Activated CD4-positive, alpha-beta T cell treated with anti-CD3 and anti-CD28 coated beads for 36 hours (primary cell): Measurements from ENCODE around the gene S100A10. TPM values are rescaled to one million over a fixed set of nuclear protein-coding genes. Genes with fewer than 3 reads are reported as not detected.

Source experiments
- ATAC-seq: fragments of 200-7000 bp; cut with Tn5 transposase; one replicate; pipeline ENCODE4 v1.10.0; 2021; ENCODE audit warnings: mild to moderate bottlenecking, moderate library complexity
- CTCF ChIA-PET: fragments of 350-600 bp; sonication (Branson Sonifier 250); formaldehyde crosslinking; loops from one replicate; lab custom pipeline; 2021; ENCODE audit warnings: antibody characterized with exemption; lab: Charles Lee
- POLR2A ChIA-PET: fragments of 350-600 bp; sonication (Branson Sonifier 250); formaldehyde crosslinking; loops from one replicate; lab custom pipeline; 2021; ENCODE audit warnings: antibody characterized with exemption, inconsistent platforms; lab: Charles Lee
- DNase-seq: peaks from one replicate; pipeline ENCODE4 v3.0.0-alpha.2; 2020
- H3K27ac Mint-ChIP-seq: one replicate; pipeline ENCODE4 v1.8.0; 2021; ENCODE audit warnings: mixed read lengths
- H3K27me3 Mint-ChIP-seq: one replicate; pipeline ENCODE4 v1.8.0; 2021; ENCODE audit warnings: mixed read lengths
- H3K36me3 Mint-ChIP-seq: one replicate; pipeline ENCODE4 v1.8.0; 2021; ENCODE audit warnings: low read depth, mixed read lengths
- H3K4me1 Mint-ChIP-seq: one replicate; pipeline ENCODE4 v1.8.0; 2021; ENCODE audit warnings: mixed read lengths
- H3K4me3 Mint-ChIP-seq: one replicate; pipeline ENCODE4 v1.8.0; 2021; ENCODE audit warnings: mild to moderate bottlenecking, moderate library complexity, mixed read lengths
- H3K9me3 Mint-ChIP-seq: one replicate; pipeline ENCODE4 v1.8.0; 2021; ENCODE audit warnings: low read depth, mixed read lengths
- intact Hi-C, 2 experiments: fragments of 100-400 bp; cut with DNase I in 1 of 2; cut with micrococcal nuclease in 1 of 2; formaldehyde crosslinking; loops; one replicate each; pipeline versions ENCODE4 v1.14.2 to v1.15.1; 2022 to 2024; cut with DNase I, micrococcal nuclease
- total RNA-seq, 2 experiments: library from RNA; stranded (reverse); gene quantifications; one replicate each; pipeline ENCODE4 v1.2.3, GENCODE V29; 2021

S100A10 gene
- total RNA-seq, 2 experiments from 2014 or later: 230 to 246 TPM

DNA sequence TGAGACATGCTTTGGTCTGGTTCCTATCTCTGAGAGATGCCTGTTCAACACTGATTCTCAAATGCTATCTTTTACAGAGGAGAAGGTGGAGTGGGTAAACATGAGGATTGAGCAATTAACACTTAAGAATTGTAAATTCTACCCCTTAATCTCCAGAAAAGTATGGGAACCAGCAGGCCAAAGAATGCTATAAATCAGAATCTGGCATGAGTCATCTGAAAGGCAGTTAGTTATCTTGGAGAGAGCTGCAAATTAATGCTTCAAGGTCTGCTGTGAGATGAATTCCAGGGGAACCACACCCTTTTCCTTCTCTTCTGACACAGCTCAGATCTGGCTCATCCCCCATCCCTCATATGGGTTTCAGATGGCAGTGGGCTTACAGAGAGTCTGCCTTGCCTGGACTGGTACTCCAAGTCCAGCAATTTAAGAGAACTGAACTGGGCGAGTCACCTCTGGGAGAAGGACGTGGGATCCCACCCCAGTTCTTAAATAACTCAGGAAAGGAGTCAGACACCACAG, 5.2 kb downstream of the S100A10 start:
- Mint-ChIP-seq H3K27me3 (no peaks in the 10 kb centered on the region), H3K9me3 (no peaks in the 10 kb centered on the region), H3K36me3 (peaks cover 39% of the 10 kb centered on the region), H3K27ac (no peak overlapping the region), H3K4me1 (peaks cover 80% of the 10 kb centered on the region), H3K4me3 (no peak overlapping the region)
- no peak for ATAC-seq
- CTCF ChIA-PET: interaction anchor here (1.2 to 12.5 kb wide), 5 partner anchors 11 to 79 kb away, joined by 4 to 98 read pairs (median 60); no protein-coding TSS in a partner anchor
- intact Hi-C loops: no loop called here
- no peak for DNase-seq
- POLR2A ChIA-PET: no interaction called here

DNA sequence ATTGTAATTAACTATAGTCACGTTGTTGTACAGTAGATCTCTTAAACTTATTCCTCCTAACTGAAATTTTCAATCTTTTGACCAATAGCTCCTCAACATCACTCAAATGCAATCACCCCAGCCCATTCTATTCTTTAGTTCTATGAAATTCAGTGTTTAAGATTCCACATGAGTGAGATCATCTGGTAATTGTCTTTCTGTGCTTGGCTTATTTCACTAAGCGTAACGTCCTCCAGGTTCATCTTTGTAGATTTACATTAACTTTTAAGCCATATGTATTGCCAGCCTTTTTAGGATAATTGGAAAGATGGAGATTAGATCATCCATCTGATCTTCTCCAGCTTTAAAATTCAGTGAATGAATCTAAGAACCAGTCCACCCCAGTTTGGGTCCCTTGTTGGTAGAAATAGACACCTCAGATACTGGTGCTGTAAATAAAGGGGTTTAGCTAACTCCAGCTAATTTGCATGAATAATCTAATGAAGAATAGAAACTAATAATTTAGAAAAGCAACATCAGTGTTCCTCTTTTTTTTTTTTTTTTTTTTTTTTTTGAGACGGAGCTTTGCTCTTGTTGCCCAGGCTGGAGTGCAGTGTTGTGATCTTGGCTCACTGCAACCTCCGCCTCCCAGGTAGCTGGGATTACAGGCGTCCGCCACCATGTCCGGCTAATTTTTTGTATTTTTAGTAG, 7.0 kb downstream of the S100A10 start:
- no peaks in the 10 kb centered on the region for H3K27me3 Mint-ChIP-seq
- ChIA-PET POLR2A (interaction anchor here (0.6 to 0.8 kb wide), 2 partner anchors 22 to 45 kb away, joined by 4 to 10 read pairs; no protein-coding TSS in a partner anchor), CTCF (interaction anchor here (0.9 to 12.5 kb wide), 6 partner anchors 8 to 51 kb away, joined by 3 to 98 read pairs (median 32); no protein-coding TSS in a partner anchor)
- intact Hi-C loops: no loop called here
- H3K4me1 Mint-ChIP-seq: peaks cover 72% of the 10 kb centered on the region
- no peaks in the 10 kb centered on the region for H3K9me3 Mint-ChIP-seq
- H3K36me3 Mint-ChIP-seq: peaks cover 51% of the 10 kb centered on the region
- no peak for DNase-seq
- ATAC-seq: no peak
- H3K27ac Mint-ChIP-seq: no peak overlapping the region
- no peak overlapping the region for H3K4me3 Mint-ChIP-seq

DNA sequence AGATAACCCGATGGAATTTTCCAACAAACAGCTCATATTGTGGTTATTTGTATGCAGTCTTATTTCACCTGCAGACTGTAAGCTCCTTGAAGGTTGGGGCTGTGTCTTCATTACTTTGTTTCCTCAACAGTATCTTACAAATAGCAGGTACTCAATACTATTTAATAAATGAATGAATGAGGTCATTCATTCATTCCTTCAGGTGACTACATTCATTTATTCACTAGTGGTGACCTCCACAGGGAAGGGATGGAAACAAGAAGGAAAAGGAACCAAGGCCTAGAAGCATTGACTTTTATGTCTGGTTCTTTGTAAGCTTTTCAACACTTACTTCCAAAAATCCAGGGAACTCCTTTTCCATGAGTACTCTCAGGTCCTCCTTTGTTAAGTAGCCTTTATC, 7.9 kb downstream of the S100A10 start:
- Mint-ChIP-seq H3K4me3 (no peak overlapping the region), H3K36me3 (peaks cover 59% of the 10 kb centered on the region), H3K27me3 (no peaks in the 10 kb centered on the region), H3K4me1 (peaks cover 67% of the 10 kb centered on the region), H3K9me3 (no peaks in the 10 kb centered on the region), H3K27ac (no peak overlapping the region)
- CTCF ChIA-PET: interaction anchor here (1.3 to 12.5 kb wide), 5 partner anchors 9 to 50 kb away, joined by 4 to 98 read pairs (median 60); no protein-coding TSS in a partner anchor
- POLR2A ChIA-PET: no interaction called here
- intact Hi-C loops: loop anchor here in 1 of 2 experiments (2.0 kb wide), 1 partner anchor 39 kb away; no protein-coding TSS in a partner anchor
- ATAC-seq: no peak
- DNase-seq: no peak

DNA sequence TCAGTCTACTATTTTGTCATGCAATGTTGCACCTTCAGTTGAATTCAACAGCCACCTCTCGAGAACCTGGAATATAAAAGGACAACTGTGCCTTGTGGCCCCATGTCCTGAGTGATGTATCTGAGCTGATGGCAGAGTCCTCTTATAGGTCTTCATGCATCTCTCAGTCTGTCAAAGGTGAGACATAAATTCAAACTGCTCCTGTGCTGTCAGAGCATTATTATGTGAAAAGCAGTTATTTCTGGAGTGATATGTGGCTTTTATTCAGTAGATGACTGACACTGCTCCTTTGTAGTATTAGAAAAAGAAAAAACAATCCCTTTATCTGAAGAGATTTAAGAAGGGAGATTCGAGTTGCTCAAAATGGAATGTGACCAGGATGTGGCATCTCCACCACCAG, 8.4 kb downstream of the S100A10 start:
- peak overlapping the region; percentile 28 for H3K4me3 Mint-ChIP-seq
- H3K36me3 Mint-ChIP-seq: peaks cover 63% of the 10 kb centered on the region
- POLR2A ChIA-PET: interaction anchor here (1.5 kb wide), 1 partner anchor 39 kb away, joined by 4 read pairs; no protein-coding TSS in a partner anchor

DNA sequence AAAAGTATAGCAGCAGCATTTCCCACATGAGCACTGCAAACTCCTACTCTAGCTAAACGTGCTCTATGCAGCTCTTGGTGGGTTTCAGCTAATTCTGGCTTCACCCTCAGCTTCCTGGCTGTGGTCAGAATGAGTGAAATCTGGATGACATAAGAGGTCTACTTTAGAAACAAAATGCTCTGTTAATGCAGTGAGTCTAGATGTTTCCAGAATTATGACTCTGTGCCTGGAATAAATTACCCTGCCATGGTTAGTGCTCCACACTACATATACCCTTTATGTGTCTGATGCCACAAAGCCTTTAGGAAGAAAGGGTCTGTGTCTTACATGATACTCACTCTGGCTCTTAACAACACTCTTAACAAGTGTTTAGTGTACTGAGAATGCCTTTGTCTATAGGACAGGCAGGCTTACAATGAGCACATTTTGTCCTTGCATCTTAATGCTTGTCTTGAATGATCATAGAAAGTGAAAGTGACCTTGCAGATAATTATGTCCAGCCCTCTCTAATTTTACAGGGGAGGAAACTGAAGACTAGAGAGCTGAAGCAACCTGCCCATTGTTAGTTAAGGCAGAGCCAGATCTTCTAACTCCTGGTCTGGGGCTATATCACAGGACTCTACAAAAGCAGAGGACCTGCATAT, 9.2 kb downstream of the S100A10 start:
- DNase-seq (peak; percentile 67), ATAC-seq (peak; percentile 92)
- Mint-ChIP-seq H3K27ac (peak overlapping the region; percentile 78), H3K9me3 (no peaks in the 10 kb centered on the region), H3K27me3 (no peaks in the 10 kb centered on the region), H3K4me1 (peaks cover 60% of the 10 kb centered on the region), H3K36me3 (peaks cover 63% of the 10 kb centered on the region), H3K4me3 (peak overlapping the region; percentile 28)
- intact Hi-C loops: loop anchor here (1.0 to 2.0 kb wide), 4 partner anchors 11 to 43 kb away; no protein-coding TSS in a partner anchor
- POLR2A ChIA-PET: interaction anchor here (1.5 kb wide), 1 partner anchor 38 kb away, joined by 4 read pairs; no protein-coding TSS in a partner anchor
- CTCF ChIA-PET: interaction anchor here (0.8 to 12.5 kb wide), 6 partner anchors 11 to 148 kb away, joined by 3 to 98 read pairs (median 32); no protein-coding TSS in a partner anchor

More for the DNA sequence above, 8.4 kb downstream of the S100A10 start:
- Mint-ChIP-seq H3K27me3 (no peaks in the 10 kb centered on the region), H3K9me3 (no peaks in the 10 kb centered on the region), H3K27ac (peak overlapping the region; percentile 78), H3K4me1 (peaks cover 65% of the 10 kb centered on the region)
- CTCF ChIA-PET: interaction anchor here (0.8 to 12.5 kb wide), 7 partner anchors 10 to 149 kb away, joined by 3 to 98 read pairs (median 5); no protein-coding TSS in a partner anchor
- no peak for ATAC-seq
- DNase-seq: no peak
- intact Hi-C loops: loop anchor here in 1 of 2 experiments (2.0 kb wide), 1 partner anchor 38 kb away; no protein-coding TSS in a partner anchor

DNA sequence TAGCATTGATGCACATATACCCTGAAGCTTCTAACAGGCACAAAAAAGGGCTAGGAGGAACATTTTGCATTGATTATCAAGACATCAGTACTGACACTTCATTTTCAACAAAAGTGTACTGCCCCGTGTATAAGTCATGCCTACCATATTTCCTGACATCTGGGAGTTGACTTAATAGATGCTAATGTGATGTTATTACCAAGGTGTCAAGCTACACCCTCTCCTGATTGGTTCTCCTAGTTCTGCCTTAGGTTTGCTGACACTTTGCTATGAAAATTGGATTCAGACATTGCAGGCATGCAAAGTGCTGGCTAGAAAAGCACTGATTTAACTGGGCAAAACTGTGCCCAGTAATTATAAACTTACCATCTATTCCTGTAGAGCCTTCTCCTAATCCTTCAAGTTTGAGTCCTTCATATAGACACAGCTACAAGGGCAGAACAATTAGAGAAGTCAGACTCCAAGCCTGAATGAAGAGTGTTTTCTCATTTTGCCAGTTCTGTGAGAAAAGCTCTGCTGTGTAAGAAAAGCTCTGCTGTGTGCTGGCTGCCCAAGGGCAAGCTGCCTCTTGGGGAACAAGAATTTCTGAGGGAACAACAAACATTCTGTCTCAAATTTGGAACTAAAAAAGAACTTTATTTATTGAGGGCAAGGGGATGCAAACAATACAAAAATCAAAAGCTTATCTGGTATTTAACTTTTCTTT, 11.2 kb downstream of the S100A10 start:
- no peaks in the 10 kb centered on the region for H3K27me3 Mint-ChIP-seq
- ChIA-PET POLR2A (no interaction called here), CTCF (interaction anchor here (0.5 to 12.5 kb wide), 12 partner anchors 9 to 516 kb away, joined by 3 to 98 read pairs (median 4); partner anchors contain the start of gene S100A10)
- H3K4me1 Mint-ChIP-seq: peaks cover 45% of the 10 kb centered on the region
- H3K9me3 Mint-ChIP-seq: no peaks in the 10 kb centered on the region
- no peak for DNase-seq
- H3K27ac Mint-ChIP-seq: no peak overlapping the region
- no peak for ATAC-seq
- H3K4me3 Mint-ChIP-seq: no peak overlapping the region
- intact Hi-C loops: no loop called here
- peaks cover 59% of the 10 kb centered on the region for H3K36me3 Mint-ChIP-seq

DNA sequence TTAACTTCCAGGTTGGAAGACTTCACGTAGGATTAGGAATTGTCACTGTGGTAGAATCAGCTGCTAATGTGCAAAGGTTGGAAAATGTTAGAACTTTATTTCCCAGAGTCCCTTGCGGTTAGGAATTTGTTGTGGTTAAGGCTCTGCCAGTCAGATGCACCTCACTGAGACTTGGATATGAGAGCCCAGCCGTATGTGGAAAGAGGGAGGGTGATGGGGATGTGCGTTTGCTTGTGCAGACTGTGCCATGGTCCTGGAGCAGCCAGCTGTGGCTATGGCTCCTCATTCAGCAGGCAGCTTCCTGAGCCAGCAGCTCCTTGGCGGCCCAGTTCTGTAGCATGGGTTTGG, 12.5 kb downstream of the S100A10 start:
- CTCF ChIA-PET: interaction anchor here (0.6 to 12.5 kb wide), 5 partner anchors 8 to 67 kb away, joined by 3 to 98 read pairs (median 60); no protein-coding TSS in a partner anchor
- intact Hi-C loops: no loop called here
- Mint-ChIP-seq H3K4me3 (no peak overlapping the region), H3K27ac (no peak overlapping the region), H3K27me3 (no peaks in the 10 kb centered on the region), H3K36me3 (peaks cover 53% of the 10 kb centered on the region), H3K4me1 (peaks cover 40% of the 10 kb centered on the region), H3K9me3 (no peaks in the 10 kb centered on the region)
- ATAC-seq (no peak), DNase-seq (no peak)
- POLR2A ChIA-PET: no interaction called here

DNA sequence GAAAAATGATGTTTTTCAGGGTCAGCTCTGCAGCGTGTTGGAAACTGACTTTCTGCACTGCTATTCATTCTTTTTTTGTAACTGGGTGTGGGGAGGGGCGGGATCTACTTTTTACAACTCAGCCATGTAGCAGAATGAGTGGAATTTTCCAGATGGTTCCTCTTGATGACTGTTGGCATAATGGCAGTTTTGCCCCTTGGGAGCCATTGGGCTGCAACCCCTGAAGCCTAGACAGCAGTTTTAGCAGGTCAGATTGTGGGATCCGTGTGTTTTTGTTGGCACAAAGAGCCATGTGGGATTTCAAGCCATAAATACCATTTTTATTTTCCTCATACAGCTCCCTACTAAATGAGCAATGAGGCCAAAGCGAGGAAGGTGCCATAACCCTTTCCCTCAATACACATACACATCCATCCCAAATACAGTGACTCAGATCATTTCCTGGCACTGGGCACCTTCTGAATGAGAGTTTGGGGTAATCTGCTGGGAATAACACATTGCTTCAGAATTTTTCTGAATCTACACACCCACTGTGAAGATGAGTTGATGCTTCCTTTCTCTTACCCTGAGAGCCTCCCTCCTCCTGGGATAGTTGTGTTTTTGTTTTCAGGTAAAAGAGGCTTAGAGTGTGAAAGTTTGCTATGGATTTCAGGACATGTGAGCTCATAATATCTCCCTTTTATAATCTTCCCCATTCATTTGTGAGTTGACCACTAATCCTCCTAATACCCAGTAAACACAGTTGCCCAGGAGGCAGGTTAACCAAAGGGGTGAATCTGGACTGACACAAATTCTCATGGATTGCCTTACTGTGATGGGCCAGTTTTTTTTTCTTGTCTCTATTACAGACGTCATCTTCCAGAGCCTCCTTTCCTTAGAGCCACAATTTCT, 13.1 kb downstream of the S100A10 start:
- H3K27ac Mint-ChIP-seq: no peak overlapping the region
- ChIA-PET CTCF (interaction anchor here (0.6 to 12.5 kb wide), 6 partner anchors 7 to 81 kb away, joined by 3 to 98 read pairs (median 32); no protein-coding TSS in a partner anchor), POLR2A (no interaction called here)
- H3K36me3 Mint-ChIP-seq: peaks cover 47% of the 10 kb centered on the region
- H3K4me1 Mint-ChIP-seq: peaks cover 35% of the 10 kb centered on the region
- no peaks in the 10 kb centered on the region for H3K27me3 Mint-ChIP-seq
- ATAC-seq (no peak), DNase-seq (no peak)
- H3K4me3 Mint-ChIP-seq: no peak overlapping the region
- intact Hi-C loops: no loop called here
- no peaks in the 10 kb centered on the region for H3K9me3 Mint-ChIP-seq

DNA sequence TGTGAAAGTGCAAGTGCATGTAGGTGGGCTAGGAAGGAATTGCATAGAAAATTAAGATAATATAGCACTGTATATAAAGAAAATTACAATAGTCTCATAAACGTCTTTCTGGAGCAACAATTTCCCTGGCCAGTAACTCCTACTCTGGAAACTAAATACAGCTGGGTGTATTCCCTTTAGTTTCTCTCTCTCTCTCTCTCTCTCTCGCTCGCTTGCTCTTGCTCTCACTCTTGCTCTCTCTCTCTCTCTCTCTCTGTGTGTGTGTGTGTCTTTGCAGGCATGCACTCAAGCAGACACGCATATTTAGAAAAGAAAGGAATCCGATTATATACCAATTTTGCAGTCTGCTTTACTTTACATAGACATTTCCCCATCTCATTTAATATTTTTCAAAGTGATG, 14.7 kb downstream of the S100A10 start:
- DNase-seq (no peak), ATAC-seq (no peak)
- Mint-ChIP-seq H3K36me3 (peaks cover 31% of the 10 kb centered on the region), H3K9me3 (no peaks in the 10 kb centered on the region), H3K4me1 (peaks cover 19% of the 10 kb centered on the region), H3K27me3 (no peaks in the 10 kb centered on the region), H3K27ac (no peak overlapping the region), H3K4me3 (no peak overlapping the region)
- intact Hi-C loops: no loop called here
- POLR2A ChIA-PET: no interaction called here
- CTCF ChIA-PET: interaction anchor here (12.5 kb wide), 1 partner anchor 22 kb away, joined by 98 read pairs; no protein-coding TSS in a partner anchor
